Epidermal melanocyte (primary cell): ENCODE data around the gene FOXF1.

Experiments
- DNase-seq: peaks from one replicate; pipeline ENCODE4 v3.0.0; 2011; ENCODE audit warnings: low spot score; ENCODE audit not compliant: insufficient read length

FOXF1 gene

DNA sequence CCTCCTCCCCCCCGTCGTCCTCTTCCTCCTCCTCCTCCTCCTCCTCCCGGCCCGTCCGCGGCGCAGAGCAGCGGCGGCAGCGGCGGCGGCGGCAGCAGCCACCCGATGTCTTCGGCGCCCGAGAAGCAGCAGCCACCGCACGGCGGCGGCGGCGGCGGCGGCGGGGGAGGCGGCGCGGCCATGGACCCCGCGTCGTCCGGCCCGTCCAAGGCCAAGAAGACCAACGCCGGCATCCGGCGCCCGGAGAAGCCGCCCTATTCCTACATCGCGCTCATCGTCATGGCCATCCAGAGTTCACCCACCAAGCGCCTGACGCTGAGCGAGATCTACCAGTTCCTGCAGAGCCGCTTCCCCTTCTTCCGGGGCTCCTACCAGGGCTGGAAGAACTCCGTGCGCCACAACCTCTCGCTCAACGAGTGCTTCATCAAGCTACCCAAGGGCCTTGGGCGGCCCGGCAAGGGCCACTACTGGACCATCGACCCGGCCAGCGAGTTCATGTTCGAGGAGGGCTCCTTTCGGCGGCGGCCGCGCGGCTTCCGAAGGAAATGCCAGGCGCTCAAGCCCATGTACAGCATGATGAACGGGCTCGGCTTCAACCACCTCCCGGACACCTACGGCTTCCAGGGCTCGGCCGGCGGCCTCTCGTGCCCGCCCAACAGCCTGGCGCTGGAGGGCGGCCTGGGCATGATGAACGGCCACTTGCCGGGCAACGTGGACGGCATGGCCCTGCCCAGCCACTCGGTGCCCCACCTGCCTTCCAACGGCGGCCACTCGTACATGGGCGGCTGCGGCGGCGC, at the start of gene FOXF1:
TSS of gene FOXF1 (plus strand) at position 63 of the 797 bp plus-strand sequence. CDS start at position 106, 43 bp downstream.
- no peak for DNase-seq

DNA sequence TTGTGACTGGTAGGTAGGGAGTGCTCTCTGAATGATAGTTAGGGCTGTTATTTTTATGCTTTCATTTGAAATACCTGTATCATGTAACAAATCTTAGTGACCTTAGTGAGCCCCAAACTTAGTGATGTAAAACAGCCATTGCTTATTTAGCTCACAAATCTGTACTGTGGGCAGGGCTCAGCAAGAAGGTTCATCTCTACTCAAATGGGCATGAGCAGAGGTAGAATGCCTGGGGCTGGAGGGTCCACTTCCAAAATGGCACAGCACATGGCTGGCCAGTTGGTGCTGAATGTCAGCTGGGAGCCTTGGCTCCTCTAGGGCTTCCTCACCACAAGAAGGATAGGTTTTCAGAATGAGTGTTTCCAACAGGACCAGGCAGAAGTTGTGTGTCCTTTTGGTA, 49.3 kb upstream of the FOXF1 start:
- no peak for DNase-seq

DNA sequence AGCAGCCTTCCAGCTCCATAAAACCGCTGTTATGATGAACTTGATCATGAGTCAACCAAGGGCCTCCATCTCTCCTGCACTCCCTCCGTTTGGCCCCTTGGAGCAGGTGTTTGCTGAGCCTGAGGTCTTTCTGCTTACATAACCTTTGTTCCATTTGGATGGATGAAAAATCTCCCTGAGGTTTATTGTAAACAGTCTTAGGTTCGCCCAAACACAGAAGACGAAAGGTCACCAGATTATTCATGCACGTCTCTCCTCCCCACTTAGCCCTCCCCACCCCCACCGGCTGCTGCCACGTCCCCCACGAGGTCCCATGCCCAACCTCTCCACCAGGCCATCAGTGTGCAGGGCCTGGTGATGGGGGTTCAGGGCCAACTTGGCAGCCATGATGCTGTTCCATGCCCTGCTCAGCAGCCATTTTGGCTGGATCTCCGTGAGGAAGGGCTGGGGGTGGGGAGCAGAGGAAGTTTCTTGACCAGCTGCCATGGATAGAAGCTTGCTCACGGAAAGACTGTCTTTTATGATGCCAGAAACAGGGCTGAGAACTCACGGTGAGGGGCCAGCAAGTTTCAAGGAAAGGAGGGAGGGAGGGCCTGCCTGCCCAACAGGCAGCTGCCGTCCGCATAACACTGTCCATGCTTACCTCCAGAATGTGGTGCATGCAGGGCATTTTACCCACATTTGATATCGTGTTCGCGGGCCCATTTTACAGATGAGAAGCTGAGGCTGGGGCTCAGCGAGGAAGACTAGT, 47.8 kb upstream of the FOXF1 start:
- no peak for DNase-seq

DNA sequence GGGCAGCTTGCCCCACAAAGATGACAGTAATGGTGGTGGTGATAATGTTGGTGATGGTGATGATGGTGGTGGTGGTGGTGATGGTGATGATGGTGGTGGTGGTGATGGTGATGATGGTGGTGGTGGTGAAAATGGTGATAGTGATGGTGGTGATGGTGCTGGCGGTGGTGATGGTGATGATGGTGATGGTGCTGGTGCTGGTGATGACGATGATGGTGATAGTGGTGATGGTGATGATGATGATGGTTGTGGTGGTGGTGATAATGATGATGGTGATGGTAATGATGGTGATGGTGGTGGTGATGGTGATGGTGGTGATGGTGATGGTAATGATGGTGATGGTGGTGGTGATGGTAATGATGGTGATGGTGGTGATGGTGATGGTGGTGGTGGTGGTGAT, 46.3 kb upstream of the FOXF1 start:
- DNase-seq, result no peak

DNA sequence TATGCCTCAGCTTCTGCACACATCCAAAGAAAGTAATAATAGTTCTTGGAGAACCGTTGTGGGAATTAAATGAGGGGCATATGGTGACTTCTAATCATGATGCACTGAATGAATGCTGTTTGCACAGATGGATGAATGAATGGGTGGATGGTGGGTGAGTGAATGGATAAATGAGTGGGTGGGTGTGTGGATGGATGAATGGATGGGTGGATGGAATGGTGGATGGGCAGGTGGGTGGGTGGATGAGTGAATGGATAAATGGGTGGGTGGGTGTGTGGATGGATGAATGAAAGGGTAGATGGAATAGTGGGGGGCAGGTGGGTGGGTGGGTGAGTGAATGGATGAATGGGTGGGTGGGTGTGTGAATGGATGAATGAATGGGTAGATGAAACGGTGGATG, 44.9 kb upstream of the FOXF1 start:
- DNase-seq, result no peak

DNA sequence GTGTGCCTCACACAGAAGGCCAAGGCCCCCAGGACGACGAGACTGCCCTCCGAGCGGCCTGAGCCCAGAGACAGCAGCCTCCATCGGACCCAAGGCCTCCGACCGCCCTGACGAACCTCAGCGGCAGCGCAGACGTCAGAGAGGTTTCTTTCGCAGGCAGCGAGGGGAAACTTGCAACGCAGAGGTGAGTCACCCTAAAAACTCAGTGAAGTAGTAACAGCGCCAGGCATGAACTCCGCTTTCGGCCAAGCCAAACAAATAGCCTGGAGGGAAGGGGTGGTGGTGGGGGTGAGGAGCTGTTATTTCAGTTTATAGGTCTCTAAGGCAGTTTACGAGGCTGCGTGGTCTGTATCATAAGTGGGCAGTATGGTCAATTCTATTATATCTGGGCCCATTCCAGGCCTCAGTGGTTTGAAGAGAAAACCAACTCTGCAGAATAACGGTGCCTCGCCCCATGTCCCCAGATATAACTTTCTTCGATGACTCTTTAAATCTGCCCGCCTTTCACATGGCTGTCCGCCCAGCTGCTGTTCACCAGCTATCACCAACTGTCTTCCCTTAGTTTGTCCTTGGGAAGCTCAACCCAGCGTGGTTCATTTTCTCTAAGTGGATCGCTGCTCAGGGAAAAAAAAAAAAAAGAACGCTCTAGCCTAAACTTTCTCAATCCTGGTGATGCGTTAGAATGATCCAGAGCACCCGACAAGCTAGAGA, 43.5 kb upstream of the FOXF1 start:
- no peak for DNase-seq

DNA sequence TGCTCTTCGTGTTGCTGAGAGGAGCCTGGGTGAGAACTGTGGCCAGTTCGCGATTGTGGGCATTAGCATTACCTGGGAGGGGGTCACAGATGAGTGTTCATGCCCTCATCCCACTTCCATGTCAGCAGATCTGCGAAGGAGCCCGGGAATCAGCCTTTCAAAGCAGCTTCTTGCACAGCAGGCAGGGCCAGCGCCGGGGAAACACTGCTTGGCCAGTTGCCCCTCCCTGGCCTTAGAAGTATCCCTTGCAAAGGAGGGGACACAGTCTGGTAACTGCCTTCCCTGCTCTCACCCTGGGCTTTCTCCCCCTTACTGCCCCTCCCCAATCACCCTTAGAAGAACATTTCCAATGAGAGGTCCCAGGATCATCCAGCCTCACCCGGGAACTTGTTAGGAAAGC, 42.8 kb upstream of the FOXF1 start:
- DNase-seq, result no peak

DNA sequence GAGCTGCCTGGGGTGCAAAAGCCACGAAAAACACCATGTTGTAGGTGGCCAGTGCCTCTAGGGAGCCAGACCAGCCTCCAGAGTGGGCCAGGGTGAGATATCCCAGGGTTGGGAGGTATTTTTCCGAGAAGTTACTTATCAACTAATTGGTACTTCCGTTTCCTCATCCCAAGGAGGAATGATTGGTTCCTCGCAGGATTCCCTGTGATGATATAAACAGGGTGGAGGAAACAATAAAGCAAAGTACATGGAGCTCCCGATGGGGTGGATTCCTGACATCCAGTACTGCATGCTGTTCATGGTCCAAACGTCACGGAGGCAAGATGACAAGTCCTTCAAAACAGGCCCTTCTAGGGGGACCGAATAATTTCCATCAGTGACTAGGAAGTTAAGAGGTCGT, 39.4 kb upstream of the FOXF1 start:
- DNase-seq, result no peak

DNA sequence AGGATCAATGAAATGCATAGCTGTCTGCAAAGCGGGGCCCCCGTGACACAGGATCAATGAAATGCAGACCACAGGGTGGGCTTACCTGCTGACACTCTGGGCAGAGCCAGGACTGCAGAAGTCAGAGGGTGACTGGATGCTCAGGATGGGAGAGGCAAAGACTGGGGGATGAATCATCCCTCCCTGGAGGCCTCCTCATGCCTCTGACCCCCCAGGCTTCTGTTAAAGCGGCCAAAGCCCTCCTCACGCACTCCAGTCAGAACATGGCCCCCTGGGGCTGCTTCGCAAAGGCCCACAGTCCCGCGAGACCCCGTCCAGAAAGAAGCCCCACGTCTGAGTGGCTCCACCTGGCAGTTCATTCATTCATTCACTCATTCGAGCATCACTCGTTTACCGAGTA, 38.4 kb upstream of the FOXF1 start:
- DNase-seq, result no peak

DNA sequence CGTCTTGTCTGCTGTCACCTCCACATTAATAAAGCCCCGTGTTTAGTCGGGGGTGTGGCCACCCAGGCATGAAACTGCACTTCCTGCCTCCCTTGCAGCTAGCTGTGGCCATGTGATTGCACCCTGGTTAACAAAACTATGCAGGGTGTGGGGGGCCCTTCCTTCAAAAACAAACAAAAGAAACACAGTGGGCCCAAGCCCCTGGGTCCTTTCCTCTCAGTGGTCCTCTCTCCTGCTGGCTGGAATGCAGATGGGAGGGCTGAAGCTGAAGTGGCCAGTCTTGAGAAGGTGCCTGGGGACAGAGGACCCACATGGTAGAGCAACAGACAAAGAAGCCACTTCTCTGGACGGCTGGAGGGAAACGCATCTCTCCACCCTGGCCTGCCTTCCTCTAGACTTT, 38.0 kb upstream of the FOXF1 start:
- DNase-seq, result no peak

DNA sequence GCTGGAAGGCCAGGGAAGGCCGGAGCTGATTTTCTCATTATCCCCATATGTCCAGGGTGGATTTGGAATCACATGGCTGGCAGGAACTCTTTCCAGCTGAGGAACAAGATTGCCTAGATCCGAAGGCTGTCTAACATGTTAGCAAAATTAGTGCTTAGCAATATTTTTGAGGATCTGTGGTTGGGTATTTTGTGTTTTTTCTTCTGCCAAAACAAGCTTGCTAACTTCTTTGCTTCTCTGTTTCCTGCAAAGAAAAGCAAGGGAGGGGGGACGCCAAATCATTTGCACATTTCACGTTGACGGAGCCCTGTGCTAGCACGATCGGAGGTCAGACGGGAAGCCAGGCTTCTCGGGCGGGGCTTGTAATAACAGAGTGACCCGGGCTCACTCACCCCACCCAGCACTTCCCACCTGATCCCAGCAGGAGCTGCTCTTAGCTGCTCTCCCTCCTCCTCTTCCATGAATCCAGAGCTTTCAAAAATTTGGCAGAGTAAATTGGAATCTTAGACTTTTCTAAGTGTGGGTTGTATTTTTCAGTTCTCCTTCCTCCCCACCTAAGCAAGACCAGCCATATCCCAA, 33.3 kb upstream of the FOXF1 start:
- DNase-seq, result no peak

DNA sequence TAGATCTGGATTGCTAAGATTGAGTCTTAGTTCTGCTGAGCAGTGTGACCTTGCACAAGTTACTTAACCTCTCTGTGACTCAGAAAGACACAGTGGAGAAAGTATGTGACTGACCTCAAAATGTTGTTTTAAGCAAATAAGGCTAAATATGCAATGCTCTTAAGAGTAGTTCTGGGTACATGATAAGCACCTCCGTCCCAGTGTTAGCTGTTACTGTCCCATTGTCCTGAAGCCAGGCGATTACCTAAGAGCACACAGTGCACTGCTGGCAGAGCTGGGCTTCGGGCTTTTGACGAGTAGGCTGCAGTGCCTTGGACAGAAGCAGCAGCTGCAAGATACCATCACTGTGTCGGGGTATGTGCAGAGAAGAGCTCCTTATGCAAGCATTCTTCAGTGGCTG, 32.7 kb upstream of the FOXF1 start:
- no peak for DNase-seq

DNA sequence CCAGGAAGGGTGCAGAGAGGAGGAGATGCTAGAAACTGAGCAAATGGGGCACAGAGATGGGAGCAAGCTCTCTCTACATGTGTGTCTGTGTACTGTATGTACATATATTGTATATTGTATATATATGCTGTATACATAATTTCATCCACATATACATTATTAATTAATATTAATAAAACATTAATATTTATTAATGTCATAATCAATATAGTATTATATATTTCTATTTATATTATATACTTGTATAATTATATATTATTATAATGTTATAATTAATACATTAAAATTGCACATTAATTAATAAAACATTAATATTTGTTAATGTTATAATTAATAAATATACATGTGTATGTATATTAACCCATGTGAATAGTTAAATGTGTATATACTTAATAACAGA, 31.5 kb upstream of the FOXF1 start:
- no peak for DNase-seq

DNA sequence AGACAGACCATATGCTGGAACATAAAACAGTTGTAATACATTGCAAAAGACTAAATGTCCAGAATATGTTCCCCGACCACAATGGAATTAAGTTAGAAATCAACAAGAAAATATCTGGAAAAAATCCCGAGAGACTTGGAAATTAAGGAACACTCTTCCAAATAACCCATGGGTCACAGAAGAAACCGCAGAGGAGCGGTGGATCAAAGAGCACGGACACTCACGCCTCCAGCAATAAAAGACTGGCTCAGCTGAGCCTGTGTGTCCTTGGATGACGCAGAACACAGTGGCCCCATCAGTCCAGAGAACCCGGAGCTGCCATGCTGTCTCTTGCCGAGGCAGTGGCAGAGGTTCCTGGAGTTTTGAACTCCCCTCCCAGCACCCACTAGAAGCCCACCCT, 30.9 kb upstream of the FOXF1 start:
- no peak for DNase-seq

DNA sequence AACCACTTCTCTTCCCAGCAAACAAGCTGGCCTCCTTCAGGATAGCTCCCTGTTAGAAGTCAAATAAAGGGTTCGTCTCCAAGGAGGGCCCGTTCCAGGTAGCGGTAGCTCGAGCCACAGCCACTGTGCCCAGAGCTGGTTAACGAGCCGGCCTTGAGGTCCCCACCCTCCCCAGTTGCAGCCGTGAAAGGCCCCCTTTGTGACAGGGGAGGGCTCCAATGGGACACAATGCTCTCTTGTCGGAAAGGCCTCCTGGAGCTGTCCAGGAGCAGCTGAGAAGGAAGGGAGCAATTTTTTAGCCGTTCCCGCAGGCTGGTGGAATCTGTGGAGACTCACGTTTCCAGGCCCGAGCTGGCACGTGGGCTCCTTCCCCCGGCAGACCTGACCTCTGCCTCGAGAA, 29.9 kb upstream of the FOXF1 start:
- no peak for DNase-seq

DNA sequence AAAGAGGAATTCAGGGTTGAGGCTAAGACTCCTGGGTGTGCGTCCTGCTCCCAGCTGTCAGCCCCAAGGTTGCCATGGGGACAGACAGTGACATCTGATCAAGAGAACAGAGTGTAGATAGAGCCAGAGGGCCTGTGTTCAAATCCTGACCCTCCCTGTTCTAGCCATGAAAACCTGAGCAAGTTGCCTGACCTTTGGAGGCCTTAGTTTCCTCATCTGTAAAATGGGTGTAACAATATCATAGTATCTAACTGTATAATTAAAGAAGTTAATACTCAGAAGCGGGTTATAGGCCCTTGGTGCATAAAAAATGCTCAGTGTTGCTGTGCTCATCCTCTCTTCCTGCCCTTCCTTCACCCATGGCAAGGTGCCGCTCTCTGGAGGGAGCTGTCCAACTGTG, 28.7 kb upstream of the FOXF1 start:
- DNase-seq, result no peak

DNA sequence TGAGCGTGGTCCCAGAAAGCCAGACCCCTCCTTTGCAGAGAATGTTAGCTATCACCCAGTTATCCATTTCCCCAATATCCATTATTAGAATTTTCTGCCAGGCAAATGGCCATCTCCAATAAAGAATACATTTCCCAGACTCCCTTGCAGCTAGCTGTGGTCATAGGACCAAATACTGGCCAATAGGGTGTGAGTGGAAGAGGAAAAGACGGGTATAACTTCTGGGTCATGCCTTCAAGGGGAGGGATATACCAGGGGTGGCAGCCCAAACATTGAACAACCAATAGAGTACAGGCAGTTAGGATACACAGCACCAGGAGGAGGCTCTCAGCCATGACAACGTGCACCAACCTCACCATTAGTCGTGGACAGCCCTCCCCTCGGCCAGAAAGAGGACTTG, 26.1 kb upstream of the FOXF1 start:
- no peak for DNase-seq

DNA sequence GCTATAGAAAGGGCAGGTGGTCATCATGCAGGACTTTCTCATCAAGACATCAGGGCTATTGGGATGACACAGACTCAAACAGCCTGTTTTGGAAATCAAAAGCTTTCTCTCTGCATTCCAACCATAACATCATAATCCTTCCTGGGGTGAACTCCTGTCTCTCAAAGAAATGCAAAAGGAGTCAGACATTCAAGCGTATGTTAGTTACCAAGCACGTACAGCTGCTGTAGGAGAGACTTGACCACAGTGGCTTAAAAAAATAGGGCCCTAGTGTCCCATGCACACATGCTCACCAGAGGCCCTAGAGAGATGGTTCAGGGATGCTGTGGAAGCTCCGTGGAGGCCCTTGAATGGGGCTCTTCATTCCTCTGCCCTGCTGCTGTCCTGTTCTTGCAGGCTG, 24.6 kb upstream of the FOXF1 start:
- no peak for DNase-seq

DNA sequence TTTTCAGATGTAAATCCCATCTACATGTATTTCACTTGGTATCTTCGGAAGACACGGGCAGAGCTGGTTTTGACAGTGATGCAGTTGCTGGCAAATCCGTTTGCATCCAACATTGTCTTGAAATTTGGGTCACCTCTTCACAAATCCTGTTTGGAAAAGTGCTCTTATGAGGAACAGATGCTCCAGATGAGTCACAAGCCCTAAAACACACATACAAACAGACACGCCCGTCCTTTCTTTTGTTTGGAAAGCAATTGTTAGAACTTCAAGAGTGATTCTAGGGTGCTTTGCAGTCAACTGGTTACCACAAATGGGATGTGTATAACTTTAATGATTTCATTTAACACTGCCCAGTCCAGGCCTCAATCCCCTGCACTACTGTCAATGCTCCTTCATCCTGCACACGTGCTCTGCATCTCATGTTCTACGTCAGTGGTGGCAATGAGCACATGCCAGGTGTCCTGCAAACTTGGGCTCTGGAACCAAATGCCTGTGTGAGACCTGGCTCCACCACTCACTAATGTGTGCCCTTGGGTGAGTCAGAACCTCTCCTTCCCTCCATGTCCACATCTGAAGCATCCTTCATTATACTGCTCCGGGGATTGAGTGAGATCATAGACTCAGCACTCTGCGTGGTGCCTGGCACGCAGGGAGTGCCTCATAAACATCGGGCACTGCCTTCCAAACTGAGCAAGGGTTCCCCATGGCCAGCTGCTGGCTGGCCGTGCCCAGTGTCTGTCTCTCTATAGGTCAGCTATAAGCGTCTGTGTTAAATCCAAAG, 19.3 kb upstream of the FOXF1 start:
- peak; percentile 48 for DNase-seq

DNA sequence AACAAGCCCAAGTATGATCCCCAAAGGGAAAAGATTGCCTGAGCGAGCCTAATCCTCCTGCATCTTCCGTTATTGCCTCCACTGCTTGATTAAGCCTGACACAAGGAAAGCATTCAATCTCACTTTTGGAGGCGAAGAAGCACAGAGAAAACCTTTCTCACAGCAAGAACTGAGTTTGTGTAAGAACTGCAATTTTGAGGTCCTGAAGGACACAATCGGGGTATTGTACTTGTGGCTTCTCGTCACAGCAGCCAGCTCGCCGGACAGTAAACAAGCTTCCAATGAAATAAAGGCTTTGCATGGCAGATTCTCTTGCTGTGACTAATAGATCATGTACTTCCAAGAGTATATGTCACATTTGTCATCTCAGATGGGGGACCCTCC, 18.7 kb upstream of the FOXF1 start:
- DNase-seq, result peak; percentile 94

DNA sequence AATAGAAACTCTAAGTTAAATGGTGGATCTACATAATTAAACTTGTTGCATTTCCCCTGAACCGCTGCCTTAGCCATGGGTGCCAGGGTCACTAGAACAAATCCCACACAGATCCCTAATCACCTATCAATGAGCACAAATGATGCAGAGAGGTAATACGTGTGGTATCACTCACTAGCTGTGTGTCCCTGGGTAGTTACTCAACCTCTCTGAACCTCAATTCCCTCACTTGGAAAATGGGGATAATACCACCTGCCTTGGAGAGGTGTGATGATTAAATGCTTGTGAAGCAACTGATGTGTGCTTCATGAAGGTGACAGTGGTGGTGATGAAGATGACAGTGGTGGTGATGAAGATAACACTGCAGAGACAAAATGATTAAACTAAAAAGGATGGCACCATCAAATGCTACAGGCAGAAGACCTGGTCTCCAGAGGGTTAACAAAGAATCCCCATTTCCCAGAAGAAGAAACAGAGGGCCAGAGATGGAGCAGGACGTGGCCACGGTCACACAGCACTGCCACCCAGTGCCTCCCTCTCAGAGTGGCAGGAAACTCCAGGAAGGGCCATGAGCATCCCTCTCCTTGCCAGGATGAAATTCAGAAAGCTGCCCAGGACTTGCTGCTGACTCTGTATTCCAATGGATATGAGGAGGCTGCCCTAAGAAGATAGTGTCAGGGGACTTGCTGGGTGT, 17.9 kb upstream of the FOXF1 start:
- DNase-seq, result no peak
